HG03103 (cell line): ENCODE results near the gene RNF8.

Source experiments
- ATAC-seq: cut with Tn5 transposase; IDR thresholded peaks from one replicate; pipeline ENCODE4 v1.9.1; 2021; ENCODE audit warnings: low read depth; ENCODE audit not compliant: unreplicated experiment

Gene RNF8

GRCh38 chr6:37354526-37355384 is 972 bp downstream of the RNF8 start:
- ATAC-seq: no peak

- ATAC-seq: no peak
Measured at GRCh38 chr6:37357288-37357687, 3.5 kb downstream of the RNF8 start.

GRCh38 chr6:37357860-37358259 is 4.1 kb downstream of the RNF8 start:
- ATAC-seq: no peak

- no peak for ATAC-seq
Measured at GRCh38 chr6:37359039-37359438, 5.3 kb downstream of the RNF8 start.

GRCh38 chr6:37362101-37362828 is 8.5 kb downstream of the RNF8 start:
- no peak for ATAC-seq

- ATAC-seq: no peak
Measured at GRCh38 chr6:37365791-37366190, 12.0 kb downstream of the RNF8 start.

- ATAC-seq: no peak
Measured at GRCh38 chr6:37366910-37367309, 13.1 kb downstream of the RNF8 start.

- ATAC-seq: no peak
Measured at GRCh38 chr6:37368961-37369320, 15.2 kb downstream of the RNF8 start.

- no peak for ATAC-seq
Measured at GRCh38 chr6:37369321-37370201, 15.8 kb downstream of the RNF8 start.

- ATAC-seq: no peak
Measured at GRCh38 chr6:37371154-37372083, 17.6 kb downstream of the RNF8 start.

- ATAC-seq: no peak
Measured at GRCh38 chr6:37372116-37372515, 18.3 kb downstream of the RNF8 start.

GRCh38 chr6:37373822-37374471 is 20.2 kb downstream of the RNF8 start:
- no peak for ATAC-seq

- no peak for ATAC-seq
Measured at GRCh38 chr6:37375376-37375775, 21.6 kb downstream of the RNF8 start.

GRCh38 chr6:37376078-37376743 is 22.4 kb downstream of the RNF8 start:
- no peak for ATAC-seq

GRCh38 chr6:37381579-37381978 is 27.8 kb downstream of the RNF8 start:
- no peak for ATAC-seq

GRCh38 chr6:37382994-37383765 is 29.4 kb downstream of the RNF8 start:
- ATAC-seq: no peak

- no peak for ATAC-seq
Measured at GRCh38 chr6:37388578-37388977, 34.8 kb downstream of the RNF8 start.

- ATAC-seq: no peak
Measured at GRCh38 chr6:37389857-37390256, 36.1 kb downstream of the RNF8 start.
